Pancreas (tissue), 10 donors: Measurements from ENCODE around the gene MFN2. TPM values are rescaled to one million over a fixed set of nuclear protein-coding genes. Genes with fewer than 3 reads are reported as not detected.
A peak's percentile ranks its signal among the peaks of the same experiment; 100 is the strongest.
"Not testable (repeated sequence)": the region's sequence is repeated elsewhere in the genome, so short reads cannot be mapped to it uniquely, and the experiment has no call there.

Experiments
- ATAC-seq, 4 donors: fragments of 200-7000 bp; cut with Tn5 transposase; one replicate each; pipeline versions ENCODE4 v1.8.0 to v1.9.1; 2020; ENCODE audit warnings: mild to moderate bottlenecking in 4 of 4, moderate library complexity in 4 of 4
- DNase-seq, 6 donors: peaks; one replicate each; pipeline ENCODE4 v3.0.0-alpha.2; 2020
- FAIRE-seq: peaks from 2 replicates; lab custom pipeline; 2012; peaks lifted over from hg19 to GRCh38; lab: Jason Lieb, UNC
- H3K27ac ChIP-seq, 4 donors: fragments of 200-600 bp; sonication (generic); 1 replicate in 3 of 4; 2 replicates in 1 of 4; pipeline versions ENCODE4 v1.5.0 to v1.8.0; 2020
- H3K27me3 ChIP-seq, 4 donors: fragments of 200-600 bp; one replicate each; pipeline ENCODE4 v1.8.0; 2021
- H3K36me3 ChIP-seq, 3 donors: fragments of 200-600 bp; sonication (generic) in 1 of 3; one replicate each; pipeline versions ENCODE4 v1.5.0 to v1.8.0; 2020 to 2021
- H3K4me1 ChIP-seq, 3 donors: fragments of 200-600 bp; one replicate each; pipeline ENCODE4 v1.8.0; 2021
- H3K4me3 ChIP-seq, 4 donors: fragments of 200-600 bp; sonication (generic) in 2 of 4; one replicate each; pipeline versions ENCODE4 v1.5.0 to v1.8.0; 2020 to 2021
- H3K9me3 ChIP-seq, 4 donors: fragments of 200-600 bp; one replicate each; pipeline ENCODE4 v1.8.0; 2021
- WGBS, 2 donors: extraction: QIAGEN DNeasy Blood & Tissue Kit; methylation state at CpG; one replicate each; pipeline ENCODE4 v1.1.7; 2013; 5-methylcytosine and 5-hydroxymethylcytosine counted together
- intact Hi-C, 3 donors: fragments of 100-400 bp; cut with DNase I; formaldehyde crosslinking; loops; one replicate each; pipeline versions ENCODE4 v1.11.1 to v1.14.2; 2022
- polyA plus RNA-seq, 2 donors: library from polyadenylated mRNA; stranded (reverse); fragments of 200-250 nt; gene quantifications; one replicate each; pipeline ENCODE4 v1.2.3, GENCODE V29; 2013
- total RNA-seq, 6 donors: library from RNA; stranded (reverse); fragmentation: NEBNext Ultra II Directional in 4 of 6; extraction: Animal tissue kit (Norgen Biotek cat#: 25700) in 4 of 6; gene quantifications; one replicate each; pipeline versions ENCODE4 v1.2.1 to v1.2.4, GENCODE V29; 2021 to 2023
- TF ChIP-seq, protein P1 (sequence below), 4 donors: fragments of 200-600 bp; sonication (generic) in 3 of 4; IDR thresholded peaks; one replicate each; pipeline versions ENCODE4 v1.5.0 to v1.8.0; 2021; ENCODE audit warnings: antibody characterized with exemption in 4 of 4
- donor health status: healthy with polysubstance abuse.
- donor health status: DM: no; HTN: no; CAD: no; lungs with moderate emphysema.
- donor health status: DM: no; HTN: no; CAD: no.
- donor health status: control.
- donor health status: control.
- donor health status: Bipolar disorder and iron deficiency.
- donor health status: DM: yes; HTN: yes; CAD: no.
- donor health status: DM: no; HTN: no; CAD: no.
- donor health status: DM: no; HTN: no; CAD: no.
- donor health status: DM: yes; HTN: yes; CAD: no.

MFN2 gene
- total and polyA plus RNA-seq, 8 donors, result 13.7 to 34.4 (median 24.8) TPM

- no peak for FAIRE-seq
- peak in 1 of 6 donors; percentile 29 for DNase-seq
- H3K27me3 ChIP-seq, result no peaks in the 10 kb centered on the region
- H3K4me3 ChIP-seq, result no peak overlapping the region
- intact Hi-C loops, result no loop called here
- TF ChIP-seq, protein P1, sequence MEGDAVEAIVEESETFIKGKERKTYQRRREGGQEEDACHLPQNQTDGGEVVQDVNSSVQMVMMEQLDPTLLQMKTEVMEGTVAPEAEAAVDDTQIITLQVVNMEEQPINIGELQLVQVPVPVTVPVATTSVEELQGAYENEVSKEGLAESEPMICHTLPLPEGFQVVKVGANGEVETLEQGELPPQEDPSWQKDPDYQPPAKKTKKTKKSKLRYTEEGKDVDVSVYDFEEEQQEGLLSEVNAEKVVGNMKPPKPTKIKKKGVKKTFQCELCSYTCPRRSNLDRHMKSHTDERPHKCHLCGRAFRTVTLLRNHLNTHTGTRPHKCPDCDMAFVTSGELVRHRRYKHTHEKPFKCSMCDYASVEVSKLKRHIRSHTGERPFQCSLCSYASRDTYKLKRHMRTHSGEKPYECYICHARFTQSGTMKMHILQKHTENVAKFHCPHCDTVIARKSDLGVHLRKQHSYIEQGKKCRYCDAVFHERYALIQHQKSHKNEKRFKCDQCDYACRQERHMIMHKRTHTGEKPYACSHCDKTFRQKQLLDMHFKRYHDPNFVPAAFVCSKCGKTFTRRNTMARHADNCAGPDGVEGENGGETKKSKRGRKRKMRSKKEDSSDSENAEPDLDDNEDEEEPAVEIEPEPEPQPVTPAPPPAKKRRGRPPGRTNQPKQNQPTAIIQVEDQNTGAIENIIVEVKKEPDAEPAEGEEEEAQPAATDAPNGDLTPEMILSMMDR (IDR thresholded peaks at IDR 0.05), result no peak
- WGBS, 2 donors, result 80 to 87% methylated on average over 19 to 20 of the region's 20 CpGs
- no peaks in the 10 kb centered on the region for H3K36me3 ChIP-seq
- H3K27ac ChIP-seq, result no peak overlapping the region
- H3K4me1 ChIP-seq, result no peaks in the 10 kb centered on the region
- no peaks in the 10 kb centered on the region for H3K9me3 ChIP-seq
- ATAC-seq, result peak in 3 of 4 donors; percentile 57 to 68 (median 64)
Observed at GRCh38 chr1:12031039-12031980, 51.1 kb downstream of the MFN2 start.

GRCh38 chr1:12032161-12032621, 51.9 kb downstream of the MFN2 start:
- 80 to 85% methylated on average over 10 of the region's 10 CpGs for WGBS, 2 donors
- Histone ChIP-seq H3K27ac (no peak overlapping the region), H3K4me1 (no peaks in the 10 kb centered on the region), H3K27me3 (no peaks in the 10 kb centered on the region), H3K4me3 (no peak overlapping the region), H3K9me3 (no peaks in the 10 kb centered on the region), H3K36me3 (no peaks in the 10 kb centered on the region)
- DNase-seq (no peak), FAIRE-seq (no peak), ATAC-seq (no peak)
- TF ChIP-seq, protein P1 (IDR thresholded peaks at IDR 0.05), result no peak
- intact Hi-C loops, result no loop called here

- FAIRE-seq, H3K36me3 ChIP-seq, H3K4me1 ChIP-seq, H3K4me3 ChIP-seq, H3K27ac ChIP-seq, ATAC-seq, H3K9me3 ChIP-seq, H3K27me3 ChIP-seq, intact Hi-C loops, DNase-seq: not testable (repeated sequence)
- WGBS, 2 donors, result 92 to 93% methylated on average over 5 of the region's 5 CpGs
Observed at GRCh38 chr1:12033441-12033840, 53.2 kb downstream of the MFN2 start.

DNA sequence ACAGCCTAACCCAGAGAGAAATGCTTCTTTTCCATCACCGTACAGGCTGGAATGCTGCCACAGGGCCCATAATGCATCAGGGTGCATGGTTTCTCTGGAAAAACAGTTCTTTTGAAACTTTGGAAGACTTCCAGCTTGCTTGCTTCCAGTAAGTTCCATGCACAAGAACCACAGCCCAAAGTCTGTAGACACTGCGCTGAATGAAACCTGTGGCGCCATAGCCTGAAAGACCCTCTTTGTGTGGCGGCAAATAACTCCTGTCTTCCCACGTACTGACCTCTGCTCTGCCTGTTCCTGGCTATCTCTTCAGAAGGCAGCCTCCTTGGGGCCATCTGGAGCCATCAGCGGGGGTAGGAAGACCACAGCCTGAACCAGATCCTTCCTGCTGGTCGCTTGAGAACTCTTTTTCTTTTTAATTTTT, 54.1 kb downstream of the MFN2 start:
- no peak overlapping the region for H3K27ac ChIP-seq
- FAIRE-seq (no peak), ATAC-seq (peak in 2 of 4 donors; percentile 24 to 42), DNase-seq (no peak)
- no peak overlapping the region for H3K4me3 ChIP-seq
- H3K27me3 ChIP-seq, result no peaks in the 10 kb centered on the region
- H3K9me3 ChIP-seq, result no peaks in the 10 kb centered on the region
- intact Hi-C loops, result no loop called here
- no peaks in the 10 kb centered on the region for H3K36me3 ChIP-seq
- H3K4me1 ChIP-seq, result no peaks in the 10 kb centered on the region
- 78 to 85% methylated on average over 7 of the region's 7 CpGs for WGBS, 2 donors
- TF ChIP-seq, protein P1 (IDR thresholded peaks at IDR 0.05), result no peak

DNA sequence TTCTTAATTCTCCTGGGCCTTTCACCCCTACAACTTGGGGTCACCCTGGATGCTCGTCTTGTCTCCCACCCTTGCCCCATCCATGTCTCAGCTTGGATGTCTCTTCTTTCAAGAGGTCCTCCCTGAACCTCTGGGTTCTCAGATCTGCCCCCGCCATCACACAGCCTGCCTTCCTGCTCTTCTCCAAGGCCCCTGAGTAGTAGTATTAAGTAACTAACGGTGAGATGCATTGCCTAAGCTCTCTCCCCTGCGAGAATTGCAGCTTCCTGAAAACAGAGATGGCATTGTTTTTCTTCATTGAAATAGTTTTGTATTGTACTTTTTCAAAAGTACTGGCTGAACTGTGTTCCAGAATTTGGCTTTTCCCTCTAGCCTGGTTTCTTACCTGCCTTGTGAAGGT, 55.1 kb downstream of the MFN2 start:
- intact Hi-C loops, result no loop called here
- 55 to 65% methylated on average over 4 of the region's 4 CpGs for WGBS, 2 donors
- no peaks in the 10 kb centered on the region for H3K4me1 ChIP-seq
- ATAC-seq, result no peak
- H3K36me3 ChIP-seq, result no peaks in the 10 kb centered on the region
- TF ChIP-seq, protein P1 (IDR thresholded peaks at IDR 0.05), result no peak
- no peak for DNase-seq
- no peak for FAIRE-seq
- no peak overlapping the region for H3K4me3 ChIP-seq
- H3K9me3 ChIP-seq, result no peaks in the 10 kb centered on the region
- no peak overlapping the region for H3K27ac ChIP-seq
- no peaks in the 10 kb centered on the region for H3K27me3 ChIP-seq
